ENCODE measurements around the gene NDUFB10. TPM values are rescaled to one million over a fixed set of nuclear protein-coding genes. Genes with fewer than 3 reads are reported as not detected.

NDUFB10 gene
- total and polyA plus RNA-seq, 9 donors, result 81.5 to 176 (median 106) TPM

GRCh38 chr16:1915732-1916639 is 43.4 kb upstream of the NDUFB10 start:
- H3K9me3 ChIP-seq, result no peaks in the 10 kb centered on the region

GRCh38 chr16:1916640-1916990 is 42.7 kb upstream of the NDUFB10 start:
- intact Hi-C loops (cut with DNase I), result loop anchor here in 1 of 4 donors (5.0 kb wide), 1 partner anchor 54 kb away; no protein-coding TSS in a partner anchor
- Histone ChIP-seq H3K4me1 (ENCODE audit: insufficient read depth) (no peaks in the 10 kb centered on the region), H3K9me3 (no peaks in the 10 kb centered on the region), H3K27me3 (no peaks in the 10 kb centered on the region), H3K27ac (no peak overlapping the region), H3K36me3 (no peaks in the 10 kb centered on the region), H3K4me3 (no peak overlapping the region)
- WGBS, 3 donors, result 7 to 10% (median 9%) methylated on average over 5 of the region's 5 CpGs
- TF ChIP-seq POLR2A (IDR thresholded peaks at IDR 0.05) (no peak), CTCF (IDR thresholded peaks at IDR 0.05) (no peak), EP300 (IDR thresholded peaks at IDR 0.05) (no peak)
- no peak for DNase-seq

More at GRCh38 chr16:1915732-1916639, 43.4 kb upstream of the NDUFB10 start:
- TF ChIP-seq POLR2A (IDR thresholded peaks at IDR 0.05) (no peak), CTCF (IDR thresholded peaks at IDR 0.05) (no peak), EP300 (IDR thresholded peaks at IDR 0.05) (no peak)
- intact Hi-C loops (cut with DNase I), result loop anchor here in 1 of 4 donors (5.0 kb wide), 1 partner anchor 54 kb away; no protein-coding TSS in a partner anchor
- H3K4me1 ChIP-seq (ENCODE audit: insufficient read depth), result no peaks in the 10 kb centered on the region
- H3K36me3 ChIP-seq, result no peaks in the 10 kb centered on the region
- H3K27ac ChIP-seq, result no peak overlapping the region
- 58 to 62% (median 61%) methylated on average over 25 of the region's 25 CpGs for WGBS, 3 donors
- H3K27me3 ChIP-seq, result no peaks in the 10 kb centered on the region
- H3K4me3 ChIP-seq, result no peak overlapping the region
- DNase-seq, result no peak

GRCh38 chr16:1917056-1917664 is 42.2 kb upstream of the NDUFB10 start:
- no peaks in the 10 kb centered on the region for H3K36me3 ChIP-seq
- no peaks in the 10 kb centered on the region for H3K27me3 ChIP-seq
- no peaks in the 10 kb centered on the region for H3K4me1 ChIP-seq (ENCODE audit: insufficient read depth)
- TF ChIP-seq CTCF (IDR thresholded peaks at IDR 0.05) (no peak), EP300 (IDR thresholded peaks at IDR 0.05) (no peak), POLR2A (IDR thresholded peaks at IDR 0.05) (no peak)
- no peak overlapping the region for H3K4me3 ChIP-seq
- WGBS, 3 donors, result 4% methylated on average over 10 to 22 of the region's 22 CpGs
- no peaks in the 10 kb centered on the region for H3K9me3 ChIP-seq
- DNase-seq, result no peak
- no peak overlapping the region for H3K27ac ChIP-seq
- intact Hi-C loops (cut with DNase I), result loop anchor here in 1 of 4 donors (5.0 kb wide), 1 partner anchor 55 kb away; no protein-coding TSS in a partner anchor

GRCh38 chr16:1917665-1918350 is 41.5 kb upstream of the NDUFB10 start:
- H3K4me1 ChIP-seq (ENCODE audit: insufficient read depth), result no peaks in the 10 kb centered on the region
- TF ChIP-seq POLR2A (IDR thresholded peaks at IDR 0.05) (no peak), CTCF (IDR thresholded peaks at IDR 0.05) (no peak), EP300 (IDR thresholded peaks at IDR 0.05) (no peak)
- no peaks in the 10 kb centered on the region for H3K27me3 ChIP-seq
- WGBS, 3 donors, result 1 to 2% (median 2%) methylated on average over 11 to 78 of the region's 81 CpGs
- no peaks in the 10 kb centered on the region for H3K36me3 ChIP-seq
- no peak overlapping the region for H3K27ac ChIP-seq
- no peak for DNase-seq
- no peaks in the 10 kb centered on the region for H3K9me3 ChIP-seq
- intact Hi-C loops (cut with DNase I), result loop anchor here in 1 of 4 donors (5.0 kb wide), 1 partner anchor 56 kb away; no protein-coding TSS in a partner anchor
- no peak overlapping the region for H3K4me3 ChIP-seq

Data from ovary (tissue), 9 donors.